Mesodermal cell (in vitro differentiated cells): Measurements from ENCODE around the gene HOMER2.

ENCODE experiments used
- H3K27ac ChIP-seq: 2 replicates; pipeline ENCODE4 v1.7.0; 2013; ENCODE audit warnings: mild to moderate bottlenecking, low read depth, low read length, moderate library complexity; ENCODE audit not compliant: severe bottlenecking
- H3K36me3 ChIP-seq: 2 replicates; pipeline ENCODE4 v1.7.1; 2013; ENCODE audit warnings: mild to moderate bottlenecking, low read length, moderate library complexity; ENCODE audit not compliant: control insufficient read depth, insufficient read depth
- H3K4me1 ChIP-seq: one replicate; pipeline ENCODE4 v1.7.1; 2013; ENCODE audit warnings: mild to moderate bottlenecking, low read length; ENCODE audit not compliant: insufficient read depth, control insufficient read depth, poor library complexity, severe bottlenecking
- H3K4me3 ChIP-seq: 2 replicates; pipeline ENCODE4 v1.7.0; 2013; ENCODE audit warnings: low read length, control low read depth, mild to moderate bottlenecking; ENCODE audit not compliant: insufficient read depth, poor library complexity, severe bottlenecking; ENCODE audit errors: extremely low read depth
- H3K9me3 ChIP-seq: 2 replicates; pipeline ENCODE4 v1.7.1; 2013; ENCODE audit warnings: mild to moderate bottlenecking, low read length, moderate library complexity; ENCODE audit not compliant: control insufficient read depth
- WGBS, 2 experiments: methylation state at CpG; one replicate each; pipeline ENCODE4 v1.1.5; 2013; ENCODE audit warnings: missing lambda C conversion rate in 2 of 2; ENCODE audit not compliant: insufficient coverage in 2 of 2; 5-methylcytosine and 5-hydroxymethylcytosine counted together

The HOMER2 gene

GRCh38 chr15:82964890-82965289, 12.4 kb upstream of the HOMER2 start:
- Histone ChIP-seq H3K4me1 (no peaks in the 10 kb centered on the region), H3K4me3 (no peak overlapping the region), H3K27ac (no peak overlapping the region), H3K36me3 (no peaks in the 10 kb centered on the region), H3K9me3 (no peaks in the 10 kb centered on the region)
- 94 to 100% methylated on average over 1 to 4 of the region's 5 CpGs for WGBS, 2 experiments

GRCh38 chr15:82963471-82964341, 11.2 kb upstream of the HOMER2 start:
- Histone ChIP-seq H3K4me1 (no peaks in the 10 kb centered on the region), H3K9me3 (no peaks in the 10 kb centered on the region), H3K27ac (no peak overlapping the region), H3K36me3 (no peaks in the 10 kb centered on the region), H3K4me3 (no peak overlapping the region)
- 93 to 100% methylated on average over 3 to 4 of the region's 7 CpGs for WGBS, 2 experiments

DNA sequence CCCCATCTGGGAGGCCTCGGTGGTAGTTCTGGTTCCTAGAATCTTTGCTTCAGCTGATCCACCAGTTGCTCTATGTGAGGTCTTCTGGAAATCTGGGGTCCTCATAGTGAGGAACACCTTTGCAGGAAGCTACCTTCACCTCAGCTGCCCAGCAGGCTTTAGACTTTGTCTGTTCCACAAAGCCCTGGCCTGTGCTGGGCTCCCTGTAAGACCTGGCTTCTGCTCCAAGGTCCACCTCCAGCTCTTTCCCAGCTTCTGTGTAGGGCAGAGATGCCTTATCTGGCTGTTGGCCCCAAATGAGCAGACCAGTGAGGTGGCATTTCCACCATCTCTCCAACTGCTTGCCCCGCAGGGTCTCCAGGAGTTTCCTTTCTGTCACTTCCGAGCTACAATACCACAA, 8.2 kb upstream of the HOMER2 start:
- 97 to 100% methylated on average over 2 to 3 of the region's 3 CpGs for WGBS, 2 experiments
- no peaks in the 10 kb centered on the region for H3K36me3 ChIP-seq
- no peaks in the 10 kb centered on the region for H3K9me3 ChIP-seq
- H3K4me1 ChIP-seq: no peaks in the 10 kb centered on the region
- H3K4me3 ChIP-seq: no peak overlapping the region
- H3K27ac ChIP-seq: no peak overlapping the region

DNA sequence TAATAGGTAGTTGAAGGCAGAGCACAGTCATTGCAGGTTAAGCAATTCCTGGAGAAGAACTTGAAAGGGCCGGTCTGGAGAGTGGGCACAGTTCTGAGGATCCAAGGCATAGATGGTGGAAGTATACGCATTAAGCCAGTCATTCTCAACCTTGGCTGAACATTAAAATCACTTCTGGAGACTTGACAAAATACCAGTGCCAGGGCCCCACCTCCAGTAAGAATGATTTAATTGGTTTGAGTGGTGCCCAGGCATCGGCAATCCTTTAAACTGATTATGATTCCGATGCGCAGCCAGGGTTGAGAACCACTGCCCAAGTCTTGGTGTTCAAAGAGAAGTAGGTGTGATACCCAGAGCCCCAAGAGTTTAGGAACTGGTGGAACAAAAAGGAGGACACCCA, 6.9 kb upstream of the HOMER2 start:
- no peaks in the 10 kb centered on the region for H3K9me3 ChIP-seq
- H3K36me3 ChIP-seq: no peaks in the 10 kb centered on the region
- 88 to 96% methylated on average over 5 of the region's 5 CpGs for WGBS, 2 experiments
- H3K4me3 ChIP-seq: no peak overlapping the region
- H3K4me1 ChIP-seq: no peaks in the 10 kb centered on the region
- H3K27ac ChIP-seq: no peak overlapping the region

DNA sequence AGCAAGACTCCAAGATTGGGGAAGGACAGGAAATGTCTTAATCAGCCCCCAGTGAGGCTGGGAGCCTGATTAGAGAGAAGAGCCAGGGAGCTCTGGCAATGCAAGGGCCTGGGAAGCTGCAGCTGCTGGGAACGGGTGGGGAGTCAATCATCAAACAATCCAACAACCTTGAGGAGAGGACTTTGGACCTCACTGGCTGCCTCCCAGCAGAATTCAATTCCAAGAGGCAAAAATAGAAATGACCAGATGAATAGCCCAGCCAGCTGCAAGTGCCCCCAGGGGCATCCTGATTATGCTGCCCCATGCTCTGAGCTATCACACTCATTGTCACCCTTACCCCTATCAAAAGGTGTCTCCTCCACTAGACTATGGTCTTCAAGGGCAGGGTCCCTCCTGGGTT, 6.1 kb upstream of the HOMER2 start:
- Histone ChIP-seq H3K27ac (no peak overlapping the region), H3K4me3 (no peak overlapping the region), H3K4me1 (no peaks in the 10 kb centered on the region), H3K36me3 (no peaks in the 10 kb centered on the region), H3K9me3 (no peaks in the 10 kb centered on the region)
- WGBS, 2 experiments: 100% methylated on average over 1 of the region's 1 CpG

- no peaks in the 10 kb centered on the region for H3K4me1 ChIP-seq
- no peak overlapping the region for H3K27ac ChIP-seq
- no peaks in the 10 kb centered on the region for H3K36me3 ChIP-seq
- peak overlapping the region; percentile 36 for H3K4me3 ChIP-seq
- H3K9me3 ChIP-seq: no peaks in the 10 kb centered on the region
- 84 to 87% methylated on average over 8 to 9 of the region's 13 CpGs for WGBS, 2 experiments
These were observed 905 bp downstream of the HOMER2 start for GRCh38 chr15:82951472-82952157.

DNA sequence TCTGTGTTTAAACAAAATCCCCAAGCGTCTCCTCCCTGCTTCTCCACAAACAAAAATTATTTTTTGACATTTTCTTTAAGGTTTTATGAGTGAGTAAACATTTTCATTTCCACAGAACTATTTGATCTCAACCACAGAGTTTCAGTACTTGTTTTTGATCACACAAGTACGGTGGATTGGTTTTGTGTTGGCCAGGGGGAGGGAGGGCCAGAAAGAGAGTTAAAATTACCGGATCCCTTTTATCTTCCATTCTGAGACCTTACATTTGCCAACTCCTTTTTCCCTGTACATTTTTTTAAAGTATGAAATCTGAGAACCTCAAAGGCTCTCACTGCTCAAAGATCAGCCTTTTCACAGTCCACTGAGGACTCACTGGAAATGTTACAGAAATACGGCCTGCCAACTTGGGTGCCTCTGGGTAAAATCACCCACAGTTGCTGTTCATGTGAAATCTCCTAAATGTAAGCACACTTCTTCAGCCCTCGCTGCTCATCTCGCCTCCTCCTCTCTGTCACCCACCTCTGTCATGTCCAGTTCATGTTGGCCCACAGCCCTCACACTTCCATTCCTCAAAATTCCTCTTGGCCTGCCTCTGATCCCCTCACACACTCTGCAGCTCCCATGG, 1.7 kb downstream of the HOMER2 start:
- H3K9me3 ChIP-seq: no peaks in the 10 kb centered on the region
- WGBS, 2 experiments: 91 to 94% methylated on average over 3 to 5 of the region's 6 CpGs
- no peak overlapping the region for H3K27ac ChIP-seq
- no peaks in the 10 kb centered on the region for H3K36me3 ChIP-seq
- H3K4me1 ChIP-seq: no peaks in the 10 kb centered on the region
- H3K4me3 ChIP-seq: no peak overlapping the region

- 83 to 95% methylated on average over 1 to 2 of the region's 5 CpGs for WGBS, 2 experiments
- Histone ChIP-seq H3K4me1 (no peaks in the 10 kb centered on the region), H3K27ac (no peak overlapping the region), H3K36me3 (no peaks in the 10 kb centered on the region), H3K4me3 (no peak overlapping the region), H3K9me3 (no peaks in the 10 kb centered on the region)
These were observed 2.2 kb downstream of the HOMER2 start for GRCh38 chr15:82950295-82950694.

- Histone ChIP-seq H3K4me3 (no peak overlapping the region), H3K36me3 (no peaks in the 10 kb centered on the region), H3K9me3 (no peaks in the 10 kb centered on the region), H3K4me1 (no peaks in the 10 kb centered on the region), H3K27ac (no peak overlapping the region)
- WGBS, 2 experiments: 86 to 89% methylated on average over 8 of the region's 8 CpGs
These were observed 6.3 kb downstream of the HOMER2 start for GRCh38 chr15:82946155-82946701.

GRCh38 chr15:82945326-82945725, 7.2 kb downstream of the HOMER2 start:
- H3K36me3 ChIP-seq: no peaks in the 10 kb centered on the region
- H3K27ac ChIP-seq: no peak overlapping the region
- no peaks in the 10 kb centered on the region for H3K4me1 ChIP-seq
- 68% methylated on average over 4 of the region's 5 CpGs; no CpG with 5 or more reads in 1 of the 2 experiments for WGBS, 2 experiments
- H3K4me3 ChIP-seq: no peak overlapping the region
- H3K9me3 ChIP-seq: no peaks in the 10 kb centered on the region
